NCI-H187 (cell line): ENCODE data around the gene PLSCR2.
"Not testable (repeated sequence)": the region's sequence is repeated elsewhere in the genome, so short reads cannot be mapped to it uniquely, and the experiment has no call there.

Experiments
- DNase-seq, 2 experiments: peaks; one replicate each; lab custom pipeline; 2025; lab: John Stamatoyannopoulos, UW

Gene PLSCR2

DNA sequence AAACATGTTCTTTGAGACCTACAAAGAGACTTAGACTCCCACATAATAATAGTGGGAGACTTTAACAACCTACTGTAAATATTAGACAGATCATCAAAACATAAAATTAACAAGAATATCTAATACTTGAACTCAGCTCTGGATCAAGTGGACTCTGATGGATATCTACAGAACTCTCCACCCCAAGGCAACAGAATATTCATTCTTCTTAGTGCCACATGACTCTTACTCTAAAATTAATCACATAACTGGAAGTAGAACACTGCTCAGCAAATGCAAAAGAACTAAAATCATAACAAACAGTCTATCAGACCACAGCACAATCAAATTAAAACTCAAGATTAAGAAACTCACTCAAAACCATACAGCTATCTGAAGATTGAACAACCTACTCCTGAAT is 15.9 kb upstream of the PLSCR2 start:
- DNase-seq = no peak

DNA sequence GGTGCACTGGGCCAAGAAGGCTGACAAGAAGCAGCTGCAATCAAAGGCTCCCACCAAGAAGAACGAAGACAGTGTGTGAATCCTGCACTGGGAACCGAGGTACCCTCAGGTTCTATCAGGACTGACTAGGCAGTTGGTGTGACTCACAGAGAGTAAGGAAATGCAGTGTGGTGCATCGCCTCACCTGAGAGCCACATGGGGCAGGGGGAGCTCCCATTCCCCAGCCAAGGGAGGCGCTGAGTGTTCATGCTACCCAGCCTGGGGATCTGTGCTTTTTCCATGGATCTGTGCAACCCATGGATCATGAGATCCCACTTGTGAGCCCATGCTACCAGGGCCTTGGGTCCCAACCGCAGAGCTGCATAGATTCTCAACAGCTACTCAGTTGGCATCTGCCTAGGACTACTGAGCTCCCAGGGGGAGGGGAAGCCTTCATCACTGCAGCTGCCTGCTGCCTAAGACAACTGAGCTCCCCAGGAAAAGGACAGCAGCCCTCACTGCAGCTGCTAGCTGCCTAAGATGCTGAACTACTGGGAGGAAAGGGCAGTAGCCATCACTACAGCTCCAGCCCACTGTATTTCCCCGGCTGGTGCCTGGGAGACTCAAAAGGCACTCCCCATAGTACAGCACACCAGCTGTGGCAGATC is 6.9 kb upstream of the PLSCR2 start:
- no peak for DNase-seq

DNA sequence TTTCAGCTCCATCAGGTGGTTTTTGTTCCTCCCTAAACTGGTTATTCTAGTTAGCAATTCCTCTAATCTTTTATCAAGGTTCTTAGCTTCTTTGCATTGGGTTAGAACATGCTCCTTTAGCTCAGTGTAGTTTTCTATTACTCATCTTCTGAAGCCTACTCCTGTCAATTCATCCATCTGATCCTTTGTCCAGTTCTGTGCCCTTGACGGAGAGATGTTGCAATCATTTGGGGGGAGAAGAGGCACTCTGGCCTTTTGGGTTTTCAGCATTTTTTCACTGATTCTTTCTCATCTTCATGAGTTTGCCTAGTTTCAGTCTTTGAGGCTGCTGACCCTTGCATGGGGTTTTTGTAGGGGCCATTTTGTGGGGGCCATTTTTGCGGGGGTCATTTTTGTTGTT is 5.6 kb upstream of the PLSCR2 start:
- DNase-seq = not testable (repeated sequence)

DNA sequence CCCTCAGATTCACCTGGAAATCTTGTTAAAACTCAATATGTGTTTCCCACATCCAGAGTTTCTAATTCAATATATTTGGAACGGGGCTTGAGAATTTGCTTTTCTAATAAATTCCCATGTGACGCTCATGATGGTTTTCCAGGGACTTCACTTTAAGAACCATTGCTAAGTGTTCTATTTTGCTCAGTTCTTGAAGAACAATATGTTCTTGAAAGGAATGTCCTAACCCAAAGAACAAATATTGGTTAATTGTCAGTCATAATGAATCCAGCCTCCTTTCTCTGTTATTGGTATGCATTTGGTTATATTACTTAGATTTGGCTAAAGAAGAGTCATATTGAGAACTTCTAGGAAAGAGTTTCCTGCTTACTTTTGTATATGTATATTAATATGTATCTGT is 4.4 kb upstream of the PLSCR2 start:
- no peak for DNase-seq

DNA sequence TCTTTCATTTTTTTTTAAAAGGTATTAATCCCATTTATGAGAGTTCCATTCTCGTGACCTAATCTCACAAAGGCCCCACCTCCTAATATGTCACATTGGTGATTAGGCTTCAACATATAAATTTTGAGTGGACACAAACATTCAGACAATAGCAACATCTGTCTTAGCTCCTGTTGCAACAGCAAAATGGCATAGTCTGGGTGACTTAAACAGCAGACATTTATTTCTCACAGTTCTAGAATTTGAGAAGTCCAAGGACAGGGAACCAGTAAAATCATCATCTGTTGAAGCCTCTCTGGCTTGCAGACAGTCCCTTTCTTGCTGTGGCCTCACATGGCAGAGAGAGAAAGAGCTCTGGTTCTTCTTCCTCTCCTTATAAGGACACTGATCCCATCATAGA is 3.2 kb upstream of the PLSCR2 start:
- no peak for DNase-seq

DNA sequence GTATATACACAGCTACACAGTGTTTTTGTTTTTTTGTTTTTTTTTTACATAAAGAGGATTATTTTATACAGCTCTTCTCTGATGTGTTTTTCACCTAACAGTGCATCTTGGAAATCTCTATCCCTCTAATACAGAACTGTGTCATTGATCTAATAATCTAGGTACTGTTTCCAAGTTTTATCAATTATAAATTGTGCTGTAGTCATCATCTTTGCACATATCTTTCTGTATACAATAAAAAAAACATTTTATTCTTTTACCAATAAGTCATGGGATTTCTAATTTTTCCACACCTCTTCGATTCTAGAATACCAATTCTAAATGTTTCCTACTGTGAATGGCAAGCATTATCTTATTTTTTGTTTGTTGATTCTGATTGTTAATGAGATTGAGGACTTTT is 1.7 kb upstream of the PLSCR2 start:
- no peak for DNase-seq

DNA sequence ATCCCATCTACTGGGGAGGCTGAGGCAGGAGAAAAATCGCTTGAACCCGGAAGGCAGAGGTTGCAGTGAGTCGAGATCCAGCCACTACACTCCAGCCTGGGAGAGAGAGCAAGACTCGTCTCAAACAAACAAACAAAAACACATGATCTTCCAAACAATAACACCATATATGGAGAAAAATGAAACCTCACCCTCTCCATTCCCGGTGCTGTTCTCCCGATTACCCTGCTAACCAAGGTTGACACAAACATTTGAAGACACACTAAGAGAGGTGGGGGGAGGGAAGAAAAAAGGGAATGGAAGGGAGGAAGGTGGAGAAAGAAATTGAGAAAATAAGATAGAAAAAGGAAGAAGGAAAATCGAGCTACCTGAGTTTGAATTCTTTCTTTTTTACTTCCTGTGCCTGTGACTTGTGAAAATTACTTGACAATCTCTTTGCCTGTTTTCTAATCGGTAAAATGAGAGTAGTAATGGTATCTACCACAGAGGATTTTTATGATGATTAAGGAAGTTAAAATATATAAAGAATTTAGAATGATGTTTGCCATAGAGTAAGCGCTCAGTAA is 1.1 kb upstream of the PLSCR2 start:
- no peak for DNase-seq

DNA sequence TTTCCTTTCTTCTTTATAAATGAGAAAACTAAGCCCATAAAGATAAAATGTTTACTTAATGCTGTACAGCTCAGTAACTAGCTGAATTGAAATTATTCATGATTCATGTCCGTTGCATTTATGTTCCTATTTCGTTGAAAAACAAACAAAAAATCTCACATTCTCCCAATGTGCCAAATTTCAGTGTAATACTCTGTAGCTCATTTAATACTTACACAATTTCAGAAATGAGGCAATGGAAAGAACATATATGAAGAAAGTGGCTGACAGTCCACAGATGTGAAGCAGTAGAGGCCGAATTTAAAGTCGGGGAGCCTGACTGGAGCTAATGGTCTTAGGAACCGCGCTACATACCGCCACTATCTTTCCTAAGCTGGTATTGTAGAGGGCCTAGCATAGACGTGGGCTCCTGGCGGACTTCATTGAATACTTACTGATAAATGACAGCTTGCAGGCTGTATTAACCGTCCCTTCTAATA is 651 bp downstream of the PLSCR2 start:
- DNase-seq = no peak

DNA sequence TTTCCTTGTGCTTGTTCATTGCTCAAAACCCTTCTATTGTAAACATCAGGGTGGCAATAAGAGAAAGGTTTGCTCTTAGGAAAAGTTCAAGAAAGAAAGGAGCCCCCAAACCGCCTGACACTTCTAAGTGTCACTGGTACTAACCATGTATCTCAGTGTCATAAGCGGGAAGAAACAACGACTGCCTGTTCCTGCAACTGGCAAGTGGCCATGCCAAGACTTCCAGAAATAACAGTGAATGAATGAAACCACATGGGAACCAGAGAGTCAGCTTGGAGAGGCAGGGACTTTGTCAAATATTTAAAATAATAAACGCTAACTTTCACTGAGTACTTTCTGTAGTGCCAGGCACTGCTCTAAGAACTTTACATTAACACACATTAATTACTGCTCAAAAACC is 1.1 kb downstream of the PLSCR2 start:
- no peak for DNase-seq

DNA sequence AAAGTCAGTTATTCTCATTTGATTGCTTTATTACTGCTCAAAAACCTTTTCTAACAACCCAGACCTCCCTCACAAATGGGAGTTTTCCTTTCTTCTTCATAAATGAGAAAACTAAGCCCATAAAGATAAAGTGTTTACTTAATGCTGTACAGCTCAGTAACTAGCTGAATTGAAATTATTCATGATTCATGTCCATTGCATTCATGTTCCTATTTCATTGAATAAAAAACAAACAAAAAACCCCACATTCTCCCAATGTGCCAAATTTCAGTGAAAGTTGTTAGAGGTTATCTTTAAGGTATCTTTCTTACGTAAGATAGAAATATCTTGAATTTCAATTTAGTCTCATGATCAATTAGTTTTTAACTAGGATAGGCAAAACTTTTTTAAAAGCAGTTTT is 2.8 kb downstream of the PLSCR2 start:
- no peak for DNase-seq

DNA sequence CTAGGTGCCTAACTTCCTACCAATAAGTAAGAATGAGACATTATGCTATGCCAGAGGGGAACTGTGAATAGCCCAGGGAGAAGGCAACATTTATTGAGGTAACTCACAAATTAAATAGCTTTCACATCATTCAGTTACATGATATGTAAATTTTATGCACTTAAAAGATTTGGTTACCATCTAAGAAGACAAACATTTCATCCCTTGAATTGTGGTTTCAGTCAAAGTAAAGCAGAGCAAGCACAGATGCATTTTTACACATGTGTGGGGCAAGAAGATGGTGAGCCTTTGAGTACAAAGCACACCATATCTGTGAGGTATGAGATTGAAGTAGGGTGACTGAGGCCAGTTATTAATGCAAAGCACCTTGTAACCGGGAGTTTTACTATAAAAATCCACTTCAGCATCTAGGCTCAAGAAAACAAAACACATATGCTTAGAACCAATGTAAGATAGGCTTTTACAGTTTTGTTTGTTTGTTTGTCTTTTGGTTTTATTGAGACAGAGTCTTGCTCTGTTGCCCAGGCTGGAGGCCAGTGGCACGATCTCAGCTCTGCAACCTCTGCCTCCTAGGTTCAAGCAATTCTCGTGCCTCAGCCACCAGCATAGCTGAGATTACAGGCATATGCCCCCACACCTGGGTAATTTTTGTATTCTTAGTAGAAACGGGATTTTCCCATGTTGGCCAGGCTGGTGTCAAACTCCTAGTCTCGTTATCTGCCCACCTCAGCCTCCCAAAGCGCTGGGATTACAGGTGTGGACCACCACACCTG is 3.5 kb downstream of the PLSCR2 start:
- DNase-seq = no peak

DNA sequence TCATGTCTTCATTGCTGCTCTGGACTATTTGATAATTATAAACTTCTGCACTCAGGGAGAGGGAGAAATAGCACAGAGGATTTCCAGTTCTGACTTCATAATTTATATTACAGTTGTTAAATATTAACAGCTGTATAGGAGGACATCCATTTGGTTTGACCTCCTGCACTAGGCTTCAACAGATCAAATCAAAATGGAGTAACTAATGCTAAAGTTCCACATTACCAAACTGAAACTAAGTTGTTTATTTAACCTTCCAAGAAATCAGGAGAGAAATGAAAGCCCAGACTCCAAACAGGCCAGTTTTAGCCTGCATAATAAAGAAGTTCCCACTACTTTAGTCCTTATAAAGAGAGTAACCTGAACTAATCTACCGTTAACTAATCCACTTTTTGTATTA is 4.6 kb downstream of the PLSCR2 start:
- no peak for DNase-seq

DNA sequence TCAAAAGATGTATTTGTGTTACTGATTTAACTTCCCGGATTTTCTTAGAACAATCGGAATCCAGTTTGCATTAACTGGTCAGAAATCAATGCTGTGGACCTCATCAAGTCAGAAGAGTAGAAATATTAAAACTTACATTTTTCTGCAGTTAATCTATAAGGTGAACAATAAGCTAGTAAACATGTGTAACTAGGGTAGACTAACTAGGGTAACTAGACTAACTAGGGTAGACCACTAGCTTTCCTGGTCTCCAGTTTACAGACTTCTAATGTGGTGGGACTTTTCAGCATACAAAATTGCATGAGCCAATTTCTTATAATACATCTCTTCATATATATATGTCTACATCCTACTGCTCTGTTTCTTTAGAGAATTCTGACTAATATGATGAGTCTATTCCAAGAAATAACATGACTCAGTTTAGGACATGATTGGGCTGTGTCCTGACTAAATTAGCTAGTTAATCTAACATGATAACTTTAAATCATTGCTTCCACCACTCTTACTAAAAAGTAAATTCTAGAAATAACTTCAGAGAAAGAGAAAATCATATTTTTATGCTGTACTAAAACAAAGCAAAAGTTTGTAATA is 5.3 kb downstream of the PLSCR2 start:
- no peak for DNase-seq

DNA sequence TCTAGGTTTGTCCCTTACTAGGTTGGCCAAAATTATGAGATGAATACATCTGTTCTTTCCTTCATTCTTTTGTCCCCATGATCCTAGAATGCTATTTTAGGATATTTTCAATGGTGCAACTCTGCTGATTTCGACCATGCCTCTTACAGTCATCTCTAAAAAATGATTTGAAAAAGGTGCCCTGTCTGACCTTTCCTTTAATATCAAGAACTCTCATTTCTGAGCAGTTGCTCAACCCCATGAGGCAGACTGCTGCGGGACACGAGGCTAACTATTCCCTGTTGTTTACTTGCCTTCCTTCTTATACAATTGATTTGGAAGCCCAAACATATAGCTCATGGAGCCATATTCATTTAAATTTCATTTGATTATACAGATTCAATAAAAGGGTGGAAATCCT is 14.6 kb downstream of the PLSCR2 start:
- DNase-seq = no peak

DNA sequence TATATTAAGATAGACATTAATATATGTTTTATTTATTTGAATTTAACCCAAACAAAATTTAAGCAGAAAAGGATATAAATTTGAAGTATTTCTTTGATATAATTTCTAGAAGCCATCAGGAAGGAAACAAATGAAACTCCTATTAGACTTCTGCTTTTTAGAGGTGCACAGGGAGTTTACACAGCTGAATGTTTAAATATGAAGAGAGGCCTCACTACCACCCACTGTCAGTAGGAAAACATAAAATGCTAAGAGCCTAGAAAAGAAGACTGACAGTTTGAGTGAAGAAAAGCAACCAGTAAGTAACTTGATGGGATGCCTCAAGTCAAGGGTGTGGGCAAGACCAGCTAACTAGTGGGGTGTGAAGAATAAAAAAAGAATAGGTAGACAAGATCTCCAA is 19.7 kb downstream of the PLSCR2 start:
- no peak for DNase-seq

DNA sequence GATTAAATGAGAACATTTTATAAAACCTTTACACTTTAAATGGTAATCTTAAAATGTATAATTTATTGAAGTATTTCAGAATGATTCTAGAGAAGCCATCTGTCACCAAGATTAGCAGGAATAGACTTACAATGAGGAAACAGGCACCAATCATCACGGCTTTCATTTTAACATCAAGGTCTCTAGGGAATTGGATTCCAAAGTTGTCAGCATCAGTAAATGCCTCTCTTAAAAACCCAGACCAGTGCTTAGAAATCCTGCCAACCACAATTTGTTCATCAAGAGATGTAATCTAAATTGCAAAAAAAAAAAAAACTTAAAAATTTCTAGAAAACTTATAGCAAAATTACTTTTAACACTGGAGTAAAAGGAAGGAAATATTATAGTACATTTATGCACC is 20.3 kb downstream of the PLSCR2 start:
- no peak for DNase-seq

DNA sequence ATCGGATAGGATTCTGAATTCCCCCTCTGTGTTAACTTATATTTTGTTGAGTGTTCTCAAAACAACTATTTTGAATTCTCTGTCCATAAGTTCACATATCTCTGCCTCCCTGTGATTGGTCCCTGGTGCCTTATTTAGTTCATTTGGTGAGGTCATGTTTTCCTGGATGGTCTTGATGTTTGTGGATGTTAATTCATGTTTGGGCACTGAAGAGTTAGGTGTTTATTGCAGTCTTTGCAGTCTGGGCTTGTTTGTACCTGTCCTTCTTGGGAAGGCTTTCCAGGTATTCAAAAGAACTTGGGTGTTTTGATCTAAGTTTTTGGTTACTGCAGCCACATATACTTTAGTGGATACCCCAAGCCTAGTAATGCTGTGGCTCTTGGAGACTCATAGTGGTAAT is 23.3 kb downstream of the PLSCR2 start:
- DNase-seq = no peak

DNA sequence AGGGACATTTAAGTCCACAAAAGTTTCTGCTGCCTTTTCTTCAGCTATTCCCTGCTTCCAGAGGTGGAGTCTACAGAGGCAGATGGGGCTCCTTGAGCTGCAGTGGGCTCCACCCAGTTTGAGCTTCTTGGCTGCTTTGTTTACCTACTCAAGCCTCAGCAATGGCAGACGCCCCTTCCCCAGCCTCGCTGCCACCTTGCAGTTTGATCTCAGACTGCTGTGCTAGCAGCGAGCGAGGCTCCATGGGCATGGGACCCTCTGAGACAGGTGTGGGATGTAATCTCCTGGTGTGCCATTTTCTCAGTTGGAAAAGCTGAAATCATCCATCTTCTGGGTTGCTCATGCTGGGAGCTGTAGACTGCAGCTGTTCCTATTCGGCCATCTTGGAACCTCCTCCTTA is 29.1 kb downstream of the PLSCR2 start:
- not testable (repeated sequence) for DNase-seq

DNA sequence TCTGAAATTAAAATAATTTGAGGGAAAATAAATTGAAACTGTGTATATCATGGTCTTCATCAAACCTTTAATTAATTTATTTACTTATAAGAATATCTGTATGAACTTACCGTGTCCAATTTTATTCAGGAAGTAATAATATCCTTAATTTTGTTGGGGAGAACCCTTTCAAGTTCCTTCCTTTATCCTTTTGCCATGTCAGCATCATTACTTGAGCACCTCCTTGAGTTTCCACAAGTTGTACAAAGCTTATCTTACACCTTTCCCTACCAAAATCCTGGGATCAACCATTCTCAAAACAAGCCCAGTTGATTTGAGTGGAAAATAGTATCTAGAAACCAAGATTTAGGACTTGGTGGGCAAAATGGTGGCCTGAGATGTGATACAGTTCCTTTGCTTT is 37.3 kb downstream of the PLSCR2 start:
- no peak for DNase-seq

DNA sequence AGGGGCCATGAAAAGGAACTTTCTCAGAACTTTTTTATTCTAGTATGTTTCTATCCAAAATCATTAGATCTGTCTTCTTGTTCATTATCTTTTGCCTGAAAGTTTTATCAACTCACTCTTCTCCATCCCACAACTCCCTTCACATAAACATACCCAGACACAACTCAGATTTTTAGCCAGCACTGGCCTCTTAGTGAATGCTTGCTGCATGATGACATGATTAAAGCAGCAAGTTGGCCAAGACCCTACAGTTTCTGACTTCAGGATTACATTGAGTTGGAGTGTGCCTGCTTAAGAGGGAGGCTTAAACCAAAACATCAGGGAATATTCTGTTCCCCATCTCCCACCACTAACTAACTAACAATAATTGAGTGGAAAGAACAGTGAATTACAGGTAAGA is 38.1 kb downstream of the PLSCR2 start:
- DNase-seq = no peak

DNA sequence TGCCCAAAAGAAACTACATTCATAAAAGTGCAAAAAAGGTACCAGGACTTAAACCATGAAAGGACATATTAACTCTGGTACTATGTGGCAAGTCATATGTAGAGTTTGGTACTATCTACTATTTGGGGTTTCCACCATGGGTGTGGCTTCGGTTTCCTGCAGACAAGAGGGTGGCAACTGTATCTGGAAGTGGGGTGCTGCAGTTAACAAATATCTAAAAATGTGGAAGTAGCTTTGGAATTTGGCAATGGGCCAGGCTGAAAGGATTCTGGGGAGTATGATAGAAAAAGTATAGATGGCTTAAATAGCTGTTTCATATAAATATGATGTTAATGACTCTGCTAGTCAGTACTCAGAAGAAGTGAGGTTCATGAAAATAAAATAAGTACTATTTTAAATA is 44.0 kb downstream of the PLSCR2 start:
- no peak for DNase-seq

DNA sequence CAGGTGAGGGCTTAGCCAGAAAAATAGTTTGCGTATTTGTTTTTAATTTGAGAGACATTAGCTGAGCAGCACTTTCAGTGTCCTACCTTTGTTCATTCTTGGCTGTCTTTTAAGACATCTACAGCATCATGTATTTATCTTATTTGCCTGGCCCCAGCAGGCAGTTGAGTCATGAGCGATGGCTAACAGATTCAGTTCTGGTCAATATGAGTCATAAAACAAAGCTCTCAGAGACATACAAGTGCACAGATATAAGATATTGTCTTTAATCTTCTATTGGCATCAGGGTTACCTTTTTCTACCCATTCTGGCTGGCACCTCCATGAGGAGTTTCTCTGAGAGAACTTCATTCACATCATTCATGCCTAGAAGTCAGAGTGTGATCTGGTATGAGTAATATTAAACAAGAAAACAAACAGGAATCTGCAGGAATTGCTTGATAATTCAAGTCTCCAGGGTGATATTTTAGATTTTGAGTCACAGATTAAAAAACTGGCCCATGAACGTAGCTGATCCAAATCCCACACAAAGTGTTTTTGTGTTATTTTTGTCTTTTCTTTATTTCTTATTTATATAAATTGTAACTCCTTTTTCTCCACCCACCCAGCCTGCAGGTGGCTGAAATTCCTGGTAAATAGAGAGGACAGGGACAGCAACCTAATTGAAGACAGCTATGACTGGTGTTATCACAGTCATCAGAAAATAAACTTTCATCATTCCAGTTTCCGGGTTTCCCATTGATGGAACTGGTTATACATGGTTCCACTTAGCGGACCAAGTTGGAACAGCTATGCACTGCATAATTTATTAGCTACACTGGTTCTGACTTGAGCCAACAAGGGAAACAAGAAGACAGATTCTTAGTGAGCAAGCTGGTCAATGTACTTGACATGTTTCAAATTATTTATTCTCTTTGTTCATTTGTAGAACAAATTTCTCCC is 47.3 kb downstream of the PLSCR2 start:
- DNase-seq = no peak
